Heart right ventricle (tissue), 16 donors: ENCODE data around the gene CFAP119. TPM values are rescaled to one million over a fixed set of nuclear protein-coding genes. Genes with fewer than 3 reads are reported as not detected.
"Not testable (repeated sequence)": the region's sequence is repeated elsewhere in the genome, so short reads cannot be mapped to it uniquely, and the experiment has no call there.

ENCODE experiments used
- ATAC-seq, 8 donors: fragments of 200-7000 bp; cut with Tn5 transposase; one replicate each; pipeline ENCODE4 v1.9.1; 2020; ENCODE audit warnings: mild to moderate bottlenecking in 8 of 8, moderate library complexity in 8 of 8, moderate number of reproducible peaks in 1 of 8
- DNase-seq, 2 donors: peaks; one replicate each; pipeline ENCODE4 v3.0.0-alpha.2; 2020
- H3K27ac ChIP-seq, 10 donors: fragments of 200-600 bp; sonication (generic) in 2 of 10; one replicate each; pipeline versions ENCODE4 v1.5.0 to v1.8.0; 2020 to 2022; ENCODE audit warnings: mild to moderate bottlenecking in 3 of 10
- H3K27me3 ChIP-seq, 7 donors: fragments of 200-600 bp; one replicate each; pipeline ENCODE4 v1.8.0; 2021 to 2022; ENCODE audit warnings: mild to moderate bottlenecking in 2 of 7
- H3K36me3 ChIP-seq, 9 donors: fragments of 200-600 bp; sonication (generic) in 1 of 9; one replicate each; pipeline versions ENCODE4 v1.5.0 to v1.8.0; 2020 to 2022; ENCODE audit warnings: mild to moderate bottlenecking in 2 of 9
- H3K4me1 ChIP-seq, 9 donors: fragments of 200-600 bp; sonication (generic) in 1 of 9; one replicate each; pipeline versions ENCODE4 v1.5.0 to v1.8.0; 2020 to 2022; ENCODE audit warnings: mild to moderate bottlenecking in 4 of 9
- H3K4me3 ChIP-seq, 10 donors: fragments of 200-600 bp; sonication (generic) in 2 of 10; one replicate each; pipeline versions ENCODE4 v1.5.0 to v1.8.0; 2020 to 2022; ENCODE audit warnings: mild to moderate bottlenecking in 7 of 10, moderate library complexity in 2 of 10
- H3K9me3 ChIP-seq, 11 donors: fragments of 200-600 bp in 10 of 11; sonication (generic) in 2 of 11; one replicate each; pipeline versions ENCODE4 v1.5.0 to v1.8.0; 2013 to 2022; ENCODE audit warnings: mild to moderate bottlenecking in 2 of 11, control low read depth in 1 of 11, moderate library complexity in 1 of 11
- WGBS, 2 donors: extraction: QIAGEN DNeasy Blood & Tissue Kit; methylation state at CpG; one replicate each; pipeline ENCODE4 v1.1.7; 2013; ENCODE audit warnings: inconsistent platforms in 1 of 2; 5-methylcytosine and 5-hydroxymethylcytosine counted together
- intact Hi-C, 10 donors: fragments of 100-400 bp; cut with DNase I; formaldehyde crosslinking; loops; one replicate each; pipeline versions ENCODE4 v1.11.1 to v1.14.2; 2022
- long read RNA-seq, 3 donors: library from polyadenylated mRNA; unstranded; transcript quantifications; one replicate each; pipeline ENCODE4 v2.0.0, GENCODE V29; 2020 to 2021
- polyA plus RNA-seq, 2 donors: library from polyadenylated mRNA; stranded (reverse); fragments of 200-250 nt; gene quantifications; one replicate each; pipeline ENCODE4 v1.2.3, GENCODE V29; 2013
- total RNA-seq, 10 donors: library from RNA; stranded (reverse); fragmentation: NEBNext Ultra II Directional in 3 of 10; extraction: Animal tissue kit (Norgen Biotek cat#: 25700) in 3 of 10; gene quantifications; one replicate each; pipeline versions ENCODE4 v1.2.1 to v1.2.4, GENCODE V29; 2021 to 2023
- TF ChIP-seq, protein P1 (sequence below), 9 donors: fragments of 200-600 bp; sonication (generic) in 2 of 9; IDR thresholded peaks; one replicate each; pipeline versions ENCODE4 v1.5.0 to v1.8.0; 2021 to 2022; ENCODE audit warnings: antibody characterized with exemption in 9 of 9, mild to moderate bottlenecking in 5 of 9, moderate library complexity in 1 of 9
- donor health status: Arrhythmogenic right ventricular cardiomyopathy.
- donor health status: ischemic (EF 13 %, LVEDD 7.1; RV severe dilation, severe dysfunction).
- donor health status: healthy with polysubstance abuse.
- donor health status: DM: no; HTN: yes; CAD: no.
- donor health status: DM: no; HTN: no; CAD: no.
- donor health status: ischemic (EF 25% LVEDD 6.9; RV normal size, moderate dysfunction).
- donor health status: ischemic (EF 25% LVEDD 5.7; RV mildly dilated, moderate dysfunction).
- donor health status: healthy.
- donor health status: DM: yes; HTN: yes; CAD: no.
- donor health status: Ischemic cardiomyopathy.
- donor health status: ischemic (EF 35%, LVEDD 5.7; RV mildly dilated, moderate dysfunction).
- donor health status: nonischemic (EF 11% LVEDD 7.7; RV severe dilation, severe dysfunction).
- donor health status: DM: yes; HTN: yes; CAD: no.
- donor health status: PGD.
- donor health status: ischemic (EF 29% LVEDD 5.4; RV normal size, mild dysfunction).
- donor health status: nonischemic (EF 23%, LVEDD 6.1; RV moderate dilation, normal function).

Gene CFAP119
- total RNA-seq (1 to 10 TPM in 5 of 10 donors, under 1 TPM in 5; 0.44 to 2.2 (median 0.90) TPM), polyA plus RNA-seq (1 to 10 TPM; 1.9 to 2.3 TPM)
- long read RNA-seq, donor 1, partial matches to known transcripts = 0 of 1 reads
- long read RNA-seq, donor 1, other reads (novel, unspliced or antisense) = 1 of 1 reads
- long read RNA-seq, donor 2 = 0 reads
- long read RNA-seq, donor 3, partial matches to known transcripts = 0 of 2 reads
- long read RNA-seq, donor 3, other reads (novel, unspliced or antisense) = 2 of 2 reads

DNA sequence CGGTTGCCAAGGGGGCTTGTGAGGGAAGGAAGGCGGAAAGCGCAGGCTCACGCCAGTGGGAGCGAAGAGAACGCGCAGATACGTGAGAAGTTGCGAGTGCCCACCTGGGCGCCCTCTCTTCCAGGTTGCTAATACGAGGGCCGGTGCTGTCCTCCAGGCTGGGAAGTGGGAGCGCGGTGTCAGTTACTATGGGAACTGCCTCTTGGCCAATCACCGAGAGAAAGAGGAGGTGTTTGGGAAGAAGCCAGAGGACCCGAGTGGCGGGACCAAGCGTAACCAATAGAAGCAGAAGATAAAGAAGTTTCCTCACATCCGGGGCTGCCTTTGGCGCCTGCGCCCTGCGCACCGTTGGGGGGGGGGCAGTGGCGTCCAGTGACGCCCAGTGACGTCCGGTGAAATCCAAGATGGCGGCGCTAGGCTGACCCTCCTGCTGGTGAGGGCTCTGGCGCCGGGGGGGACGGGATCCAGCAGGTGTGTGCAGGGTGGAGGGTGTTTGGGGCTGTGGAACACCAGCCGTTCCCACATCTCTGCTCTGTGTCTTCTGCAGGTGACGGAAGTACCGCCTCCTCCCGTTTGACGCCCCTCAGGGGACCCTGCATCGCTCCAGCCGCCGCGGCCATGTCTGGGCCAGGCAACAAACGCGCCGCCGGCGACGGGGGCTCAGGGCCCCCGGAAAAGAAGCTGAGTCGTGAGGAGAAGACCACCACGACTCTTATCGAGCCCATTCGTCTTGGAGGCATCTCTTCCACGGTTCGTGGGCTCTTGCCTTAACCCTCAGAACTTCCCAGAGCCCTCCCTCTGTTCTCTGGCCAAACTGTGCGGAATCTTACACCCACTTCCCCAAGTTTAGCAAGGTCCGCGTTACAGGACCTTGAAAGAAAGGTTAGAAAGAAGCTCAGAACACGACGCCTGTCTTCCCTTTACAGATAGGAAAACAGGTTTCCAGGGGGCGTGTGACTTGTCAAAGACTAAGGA lies at the start of gene CFAP119, which contains the start of gene RNF40:
CFAP119 (minus strand) TSS at position 135 of the 975 bp plus-strand sequence. CDS start 314 bp downstream, outside the sequence.
RNF40 (plus strand) TSS at position 395 of the 975 bp plus-strand sequence; CDS start at position 619, 224 bp downstream.
- peaks cover 0 to 65% (median 33%) of the 10 kb centered on the region in 9 donors for H3K36me3 ChIP-seq
- ATAC-seq (peak; percentile 93 to 99 (median 98)), DNase-seq (peak; percentile 95 to 98)
- no peaks in the 10 kb centered on the region for H3K27me3 ChIP-seq
- peak within 1 kb of the TSS; percentile 84 to 94 (median 90) for H3K4me3 ChIP-seq
- intact Hi-C loops = loop anchor here in 1 of 10 donors (10.0 kb wide), 1 partner anchor 57 kb away; no protein-coding TSS in a partner anchor
- TF ChIP-seq, protein P1, sequence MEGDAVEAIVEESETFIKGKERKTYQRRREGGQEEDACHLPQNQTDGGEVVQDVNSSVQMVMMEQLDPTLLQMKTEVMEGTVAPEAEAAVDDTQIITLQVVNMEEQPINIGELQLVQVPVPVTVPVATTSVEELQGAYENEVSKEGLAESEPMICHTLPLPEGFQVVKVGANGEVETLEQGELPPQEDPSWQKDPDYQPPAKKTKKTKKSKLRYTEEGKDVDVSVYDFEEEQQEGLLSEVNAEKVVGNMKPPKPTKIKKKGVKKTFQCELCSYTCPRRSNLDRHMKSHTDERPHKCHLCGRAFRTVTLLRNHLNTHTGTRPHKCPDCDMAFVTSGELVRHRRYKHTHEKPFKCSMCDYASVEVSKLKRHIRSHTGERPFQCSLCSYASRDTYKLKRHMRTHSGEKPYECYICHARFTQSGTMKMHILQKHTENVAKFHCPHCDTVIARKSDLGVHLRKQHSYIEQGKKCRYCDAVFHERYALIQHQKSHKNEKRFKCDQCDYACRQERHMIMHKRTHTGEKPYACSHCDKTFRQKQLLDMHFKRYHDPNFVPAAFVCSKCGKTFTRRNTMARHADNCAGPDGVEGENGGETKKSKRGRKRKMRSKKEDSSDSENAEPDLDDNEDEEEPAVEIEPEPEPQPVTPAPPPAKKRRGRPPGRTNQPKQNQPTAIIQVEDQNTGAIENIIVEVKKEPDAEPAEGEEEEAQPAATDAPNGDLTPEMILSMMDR (IDR thresholded peaks at IDR 0.05) = no peak
- peaks cover 17 to 55% (median 41%) of the 10 kb centered on the region in 9 donors for H3K4me1 ChIP-seq
- H3K27ac ChIP-seq = peak within 1 kb of the TSS; percentile 77 to 97 (median 93)
- H3K9me3 ChIP-seq = no peaks in the 10 kb centered on the region
- WGBS, 2 donors = 0% methylated on average over 54 to 60 of the region's 60 CpGs

GRCh38 chr16:30809675-30810074 lies 47.8 kb upstream of the CFAP119 start:
- H3K9me3 ChIP-seq, DNase-seq, H3K27ac ChIP-seq, ATAC-seq, H3K36me3 ChIP-seq, H3K27me3 ChIP-seq, H3K4me3 ChIP-seq: not testable (repeated sequence)
- peaks cover 0 to 48% (median 26%) of the 10 kb centered on the region in 9 donors for H3K4me1 ChIP-seq
- intact Hi-C loops = loop anchor here in 2 of 10 donors (5.0 to 10.0 kb wide), 2 partner anchors 32 to 65 kb away; no protein-coding TSS in a partner anchor
- 83 to 85% methylated on average over 5 of the region's 5 CpGs for WGBS, 2 donors

DNA sequence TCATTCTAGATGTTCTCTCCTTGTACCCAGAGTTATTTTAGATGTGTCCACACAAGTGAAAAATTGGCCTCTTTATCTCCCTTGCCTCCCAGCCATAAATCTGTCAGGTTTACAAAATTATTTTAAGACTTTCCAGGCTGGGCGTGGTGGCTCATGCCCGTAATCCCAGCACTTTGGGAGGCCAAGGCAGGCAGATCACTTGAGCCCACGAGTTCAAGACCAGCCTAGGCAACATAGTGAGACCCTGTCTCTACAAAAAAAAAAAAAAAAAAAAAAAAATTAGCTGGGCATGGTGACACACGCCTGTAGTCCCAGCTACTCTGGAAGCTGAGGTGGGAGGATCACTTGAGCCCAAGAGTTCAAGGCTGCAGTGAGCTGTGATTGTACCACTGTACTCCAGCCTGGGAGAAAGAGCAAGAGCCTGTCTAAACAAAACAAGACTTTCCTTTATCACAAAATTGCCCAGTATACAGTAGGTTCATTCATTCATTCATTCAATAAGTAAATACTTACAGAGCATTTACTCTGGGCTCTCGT lies 47.1 kb upstream of the CFAP119 start:
- not testable (repeated sequence) for DNase-seq, H3K4me3 ChIP-seq, H3K9me3 ChIP-seq, H3K27me3 ChIP-seq, H3K27ac ChIP-seq, H3K36me3 ChIP-seq, ATAC-seq
- 72 to 77% methylated on average over 5 of the region's 5 CpGs for WGBS, 2 donors
- H3K4me1 ChIP-seq = peaks cover 0 to 43% (median 24%) of the 10 kb centered on the region in 9 donors
- intact Hi-C loops = loop anchor here in 1 of 10 donors (10.0 kb wide), 1 partner anchor 66 kb away; no protein-coding TSS in a partner anchor

GRCh38 chr16:30808146-30808545 lies 46.3 kb upstream of the CFAP119 start:
- 87 to 93% methylated on average over 5 of the region's 5 CpGs for WGBS, 2 donors
- Histone ChIP-seq H3K4me3 (no peak overlapping the region), H3K36me3 (no peaks in the 10 kb centered on the region), H3K9me3 (no peaks in the 10 kb centered on the region), H3K4me1 (peaks cover 0 to 35% (median 19%) of the 10 kb centered on the region in 9 donors), H3K27ac (peak overlapping the region in 1 of 10 donors; percentile 26), H3K27me3 (no peaks in the 10 kb centered on the region)
- DNase-seq = no peak
- no peak for ATAC-seq
- TF ChIP-seq, protein P1 (IDR thresholded peaks at IDR 0.05) = no peak
- intact Hi-C loops = loop anchor here in 1 of 10 donors (10.0 kb wide), 1 partner anchor 67 kb away; no protein-coding TSS in a partner anchor
